Brain microvascular endothelial cell (primary cell): Measurements from ENCODE around the gene AURKAIP1.

ENCODE experiments used
- DNase-seq: peaks from one replicate; pipeline ENCODE4 v3.0.0-alpha.2; 2020
- H3K27ac ChIP-seq: fragments of 250-450 bp; sonication (Bioruptor Pico); 2 replicates; pipeline ENCODE4 v1.5.1; 2020; ENCODE audit warnings: mild to moderate bottlenecking, moderate library complexity
- H3K27me3 ChIP-seq: fragments of 250-450 bp; sonication (Bioruptor Pico); replicated peaks from 2 replicates; pipeline ENCODE4 v1.5.1; 2020; ENCODE audit warnings: mild to moderate bottlenecking
- H3K36me3 ChIP-seq: fragments of 250-450 bp; sonication (Bioruptor Pico); replicated peaks from 2 replicates; pipeline ENCODE4 v1.5.1; 2020; ENCODE audit warnings: mild to moderate bottlenecking
- H3K4me3 ChIP-seq: 2 replicates; pipeline ENCODE4 v1.5.1; 2011; ENCODE audit warnings: low read depth, mild to moderate bottlenecking, control low read depth, low read length, moderate library complexity
- CTCF ChIP-seq: IDR thresholded peaks from 2 replicates; pipeline ENCODE4 v1.5.1; 2011; ENCODE audit warnings: low read depth, mild to moderate bottlenecking, moderate library complexity, low read length, control low read depth, inconsistent platforms; ENCODE audit errors: missing control alignments
- in situ Hi-C: cut with HindIII; loops from 2 replicates; pipeline ENCODE4 v1.10.0; 2017; ENCODE audit warnings: low sequenced_read_pairs, low pct_ligation_motif_present

Gene AURKAIP1

GRCh38 chr1:1351511-1352427, 23.2 kb downstream of the AURKAIP1 start:
- no peaks in the 10 kb centered on the region for H3K27me3 ChIP-seq
- TF ChIP-seq CTCF: no peak
- no peak for DNase-seq
- in situ Hi-C loops: no loop called here
- no peak overlapping the region for H3K4me3 ChIP-seq
- H3K27ac ChIP-seq: no peak overlapping the region
- peaks cover 8% of the 10 kb centered on the region for H3K36me3 ChIP-seq

GRCh38 chr1:1349256-1350012, 25.6 kb downstream of the AURKAIP1 start, which contains the start of gene DVL1:
TSS of gene DVL1 (minus strand) at chr1:1349418. CDS start at chr1:1349065, 353 bp downstream.
- H3K27ac ChIP-seq: peak within 1 kb of the TSS; percentile 71
- peak; percentile 67 for TF ChIP-seq CTCF
- peaks cover 3% of the 10 kb centered on the region for H3K36me3 ChIP-seq
- no peak for DNase-seq
- H3K4me3 ChIP-seq: peak within 1 kb of the TSS; percentile 70
- in situ Hi-C loops: no loop called here
- no peaks in the 10 kb centered on the region for H3K27me3 ChIP-seq

GRCh38 chr1:1348420-1349255, 26.4 kb downstream of the AURKAIP1 start:
- peak; percentile 26 for DNase-seq
- no peak overlapping the region for H3K27ac ChIP-seq
- in situ Hi-C loops: no loop called here

GRCh38 chr1:1347663-1348419, 27.2 kb downstream of the AURKAIP1 start:
- no peak for DNase-seq
- no peaks in the 10 kb centered on the region for H3K27me3 ChIP-seq
- in situ Hi-C loops: no loop called here
- H3K36me3 ChIP-seq: no peaks in the 10 kb centered on the region
- TF ChIP-seq CTCF: no peak
- H3K27ac ChIP-seq: no peak overlapping the region
- H3K4me3 ChIP-seq: peak overlapping the region; percentile 70

More at GRCh38 chr1:1348420-1349255, 26.4 kb downstream of the AURKAIP1 start:
- Histone ChIP-seq H3K4me3 (peak overlapping the region; percentile 70), H3K27me3 (no peaks in the 10 kb centered on the region), H3K36me3 (no peaks in the 10 kb centered on the region)
- no peak for TF ChIP-seq CTCF
